ENCODE results near the gene SPDL1. TPM values are rescaled to one million over a fixed set of nuclear protein-coding genes. Genes with fewer than 3 reads are reported as not detected.

Gene SPDL1
- total RNA-seq, 4 donors from 2014 or later = 3.9 to 14.9 (median 6.6) TPM

DNA sequence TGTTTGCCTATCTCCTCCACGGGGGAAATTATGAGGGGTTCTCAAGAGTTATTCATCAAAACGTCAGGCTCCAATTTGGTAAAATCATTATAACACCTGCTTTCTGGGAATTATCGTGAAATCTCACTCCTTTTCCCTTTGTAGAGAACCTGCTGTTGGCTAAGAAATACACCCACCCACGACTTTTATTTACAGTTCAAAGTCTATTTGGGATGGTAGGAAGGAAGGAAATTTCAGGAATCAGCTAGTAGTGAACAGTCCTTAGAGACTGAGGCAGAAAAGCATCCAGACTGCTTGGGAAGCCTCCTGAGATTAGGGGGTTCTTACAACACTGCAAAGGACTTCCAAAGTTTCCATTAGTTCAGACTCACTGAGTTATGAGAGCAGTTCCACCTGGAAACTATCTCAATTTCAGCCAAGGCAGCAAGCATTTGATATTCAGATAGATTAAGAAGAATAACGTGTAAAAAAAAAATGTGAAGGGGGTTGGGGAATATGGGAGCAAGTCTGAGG, 9.4 kb upstream of the SPDL1 start:
- H3K4me3 ChIP-seq = no peak overlapping the region
- no peaks in the 10 kb centered on the region for H3K9me3 ChIP-seq
- H3K27me3 ChIP-seq = no peaks in the 10 kb centered on the region
- DNase-seq = no peak
- TF ChIP-seq POLR2A (IDR thresholded peaks at IDR 0.05) = no peak
- TF ChIP-seq, protein P1, sequence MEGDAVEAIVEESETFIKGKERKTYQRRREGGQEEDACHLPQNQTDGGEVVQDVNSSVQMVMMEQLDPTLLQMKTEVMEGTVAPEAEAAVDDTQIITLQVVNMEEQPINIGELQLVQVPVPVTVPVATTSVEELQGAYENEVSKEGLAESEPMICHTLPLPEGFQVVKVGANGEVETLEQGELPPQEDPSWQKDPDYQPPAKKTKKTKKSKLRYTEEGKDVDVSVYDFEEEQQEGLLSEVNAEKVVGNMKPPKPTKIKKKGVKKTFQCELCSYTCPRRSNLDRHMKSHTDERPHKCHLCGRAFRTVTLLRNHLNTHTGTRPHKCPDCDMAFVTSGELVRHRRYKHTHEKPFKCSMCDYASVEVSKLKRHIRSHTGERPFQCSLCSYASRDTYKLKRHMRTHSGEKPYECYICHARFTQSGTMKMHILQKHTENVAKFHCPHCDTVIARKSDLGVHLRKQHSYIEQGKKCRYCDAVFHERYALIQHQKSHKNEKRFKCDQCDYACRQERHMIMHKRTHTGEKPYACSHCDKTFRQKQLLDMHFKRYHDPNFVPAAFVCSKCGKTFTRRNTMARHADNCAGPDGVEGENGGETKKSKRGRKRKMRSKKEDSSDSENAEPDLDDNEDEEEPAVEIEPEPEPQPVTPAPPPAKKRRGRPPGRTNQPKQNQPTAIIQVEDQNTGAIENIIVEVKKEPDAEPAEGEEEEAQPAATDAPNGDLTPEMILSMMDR (IDR thresholded peaks at IDR 0.05) = no peak
- no peaks in the 10 kb centered on the region for H3K36me3 ChIP-seq
- no peak overlapping the region for H3K27ac ChIP-seq
- no peaks in the 10 kb centered on the region for H3K4me1 ChIP-seq

DNA sequence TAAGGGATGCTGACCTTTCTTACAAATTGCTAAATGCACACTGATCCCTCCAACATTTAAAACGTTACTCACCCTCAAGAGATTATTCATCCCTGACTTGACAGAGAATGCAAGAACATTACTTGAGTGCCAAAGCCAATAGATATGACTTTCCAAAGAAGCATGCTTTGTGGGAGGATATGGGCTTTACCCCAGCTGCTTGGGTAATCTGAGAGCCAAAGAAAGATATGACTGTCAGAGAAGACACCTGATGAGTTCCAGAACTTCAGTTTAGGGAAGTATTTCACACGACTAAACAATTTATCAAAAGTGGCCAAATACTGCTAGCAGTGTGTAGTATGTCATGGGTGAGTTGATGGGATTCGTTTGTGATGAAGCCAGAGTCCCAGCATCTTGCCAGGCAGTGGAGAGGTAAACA, 7.4 kb upstream of the SPDL1 start:
- H3K36me3 ChIP-seq = no peaks in the 10 kb centered on the region
- TF ChIP-seq, protein P1 (IDR thresholded peaks at IDR 0.05) = no peak
- no peak for TF ChIP-seq POLR2A (IDR thresholded peaks at IDR 0.05)
- no peak for DNase-seq
- H3K27ac ChIP-seq = no peak overlapping the region
- H3K9me3 ChIP-seq = no peaks in the 10 kb centered on the region
- H3K4me3 ChIP-seq = no peak overlapping the region
- H3K4me1 ChIP-seq = no peaks in the 10 kb centered on the region
- H3K27me3 ChIP-seq = no peaks in the 10 kb centered on the region

DNA sequence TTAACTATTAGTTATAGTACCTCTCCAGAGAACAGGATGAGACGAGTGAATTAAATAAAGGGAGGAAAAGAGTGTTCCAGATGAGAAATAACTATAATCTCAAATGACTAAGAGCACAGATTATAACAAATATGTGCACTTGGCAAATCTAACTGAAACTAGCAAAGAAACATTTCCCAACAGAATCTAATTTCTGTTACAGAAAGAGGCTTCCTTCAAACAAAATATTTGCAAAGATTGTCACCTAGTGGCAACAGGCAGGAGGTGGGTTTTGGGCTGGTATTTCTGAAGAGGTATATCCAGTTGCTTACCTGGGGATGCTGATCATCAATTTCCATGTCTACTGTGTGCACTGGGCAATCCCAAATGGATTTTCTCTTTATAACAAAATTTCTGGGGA, 5.6 kb upstream of the SPDL1 start:
- Histone ChIP-seq H3K9me3 (no peaks in the 10 kb centered on the region), H3K27me3 (no peaks in the 10 kb centered on the region), H3K4me3 (no peak overlapping the region), H3K36me3 (no peaks in the 10 kb centered on the region), H3K27ac (no peak overlapping the region), H3K4me1 (no peaks in the 10 kb centered on the region)
- no peak for DNase-seq
- TF ChIP-seq, protein P1 (IDR thresholded peaks at IDR 0.05) = peak in 3 of 6 experiments; percentile 8 to 26 (median 12)
- no peak for TF ChIP-seq POLR2A (IDR thresholded peaks at IDR 0.05)

DNA sequence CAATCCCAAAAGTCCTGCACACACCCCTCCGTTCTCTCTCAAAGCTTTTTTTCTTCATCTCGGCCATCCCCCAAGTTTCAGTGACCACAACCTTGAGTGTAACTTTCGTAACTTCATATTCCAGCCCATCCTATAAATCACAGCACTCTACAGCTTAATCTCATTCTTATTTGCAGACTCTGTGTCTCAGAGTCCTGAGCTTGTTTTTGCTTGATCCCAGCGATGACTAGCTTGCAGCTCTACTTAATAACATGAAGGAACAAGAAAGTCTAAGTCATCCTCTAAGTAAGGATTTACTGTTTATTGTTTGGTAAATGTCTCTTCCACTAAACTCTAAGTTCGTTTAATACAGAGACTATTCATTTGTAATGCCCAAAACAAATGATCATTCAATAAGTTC, 2.6 kb upstream of the SPDL1 start:
- TF ChIP-seq, protein P1 (IDR thresholded peaks at IDR 0.05) = no peak
- no peak for TF ChIP-seq POLR2A (IDR thresholded peaks at IDR 0.05)
- H3K27ac ChIP-seq = no peak overlapping the region

DNA sequence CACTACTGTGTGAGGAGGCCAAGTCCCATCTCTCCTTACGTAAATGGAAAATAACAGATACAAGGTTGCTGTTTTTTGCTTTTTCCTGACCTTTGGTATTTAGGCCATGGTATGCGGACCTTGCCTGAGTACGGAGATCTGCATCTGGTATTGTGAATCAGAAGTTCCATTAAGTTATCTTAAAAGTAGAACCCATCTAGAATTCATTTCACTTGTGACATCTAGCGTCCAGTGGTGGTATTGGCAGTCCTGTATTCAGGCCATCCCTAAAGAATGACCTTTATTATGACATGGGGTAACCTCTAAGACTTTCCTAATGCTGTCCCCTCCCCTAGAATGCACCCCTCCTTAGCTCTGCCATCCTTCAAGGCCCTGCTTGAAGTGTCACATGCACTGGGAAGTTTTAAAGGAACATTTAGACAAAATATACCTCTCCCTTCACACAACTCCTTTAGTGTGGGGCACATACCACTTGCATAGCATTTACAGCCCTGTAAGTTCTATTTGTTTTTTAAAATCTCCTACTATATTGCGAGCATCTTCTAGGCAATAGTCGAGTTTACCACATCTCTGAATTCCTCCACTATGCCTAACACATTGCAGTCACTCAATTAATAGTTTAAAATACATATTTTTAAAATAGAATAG, 1.9 kb upstream of the SPDL1 start:
- TF ChIP-seq POLR2A (IDR thresholded peaks at IDR 0.05) = no peak
- TF ChIP-seq, protein P1 (IDR thresholded peaks at IDR 0.05) = peak; percentile 64 to 84 (median 78)
- no peak overlapping the region for H3K27ac ChIP-seq
- no peaks in the 10 kb centered on the region for H3K36me3 ChIP-seq
- peaks cover 0 to 6% (median 3%) of the 10 kb centered on the region in 4 donors for H3K4me1 ChIP-seq
- peak in 2 of 3 donors; percentile 67 to 83 for DNase-seq
- no peak overlapping the region for H3K4me3 ChIP-seq
- no peaks in the 10 kb centered on the region for H3K27me3 ChIP-seq
- H3K9me3 ChIP-seq = no peaks in the 10 kb centered on the region

More for the DNA sequence above, 2.6 kb upstream of the SPDL1 start:
- Histone ChIP-seq H3K4me1 (peaks cover 0 to 6% (median 3%) of the 10 kb centered on the region in 4 donors), H3K4me3 (no peak overlapping the region), H3K9me3 (no peaks in the 10 kb centered on the region), H3K36me3 (no peaks in the 10 kb centered on the region), H3K27me3 (no peaks in the 10 kb centered on the region)
- no peak for DNase-seq

Data from Peyer's patch (tissue), 4 donors.